NCI-H1048 (cell line): ENCODE data around the gene TRIM2.
"Not testable (repeated sequence)": the region's sequence is repeated elsewhere in the genome, so short reads cannot be mapped to it uniquely, and the experiment has no call there.

Experiments used
- DNase-seq: peaks from one replicate; lab custom pipeline; 2025; lab: John Stamatoyannopoulos, UW

The TRIM2 gene

GRCh38 chr4:153204247-153204671 lies at the start of gene TRIM2:
Gene TRIM2 (plus strand): TSS chr4:153204443. CDS start chr4:153204531, 88 bp downstream.
- peak; percentile 87 for DNase-seq

- no peak for DNase-seq
These were observed 48.6 kb upstream of the TRIM2 start for GRCh38 chr4:153155686-153156085.

- DNase-seq, result no peak
These were observed 48.0 kb upstream of the TRIM2 start for GRCh38 chr4:153156263-153156662.

DNA sequence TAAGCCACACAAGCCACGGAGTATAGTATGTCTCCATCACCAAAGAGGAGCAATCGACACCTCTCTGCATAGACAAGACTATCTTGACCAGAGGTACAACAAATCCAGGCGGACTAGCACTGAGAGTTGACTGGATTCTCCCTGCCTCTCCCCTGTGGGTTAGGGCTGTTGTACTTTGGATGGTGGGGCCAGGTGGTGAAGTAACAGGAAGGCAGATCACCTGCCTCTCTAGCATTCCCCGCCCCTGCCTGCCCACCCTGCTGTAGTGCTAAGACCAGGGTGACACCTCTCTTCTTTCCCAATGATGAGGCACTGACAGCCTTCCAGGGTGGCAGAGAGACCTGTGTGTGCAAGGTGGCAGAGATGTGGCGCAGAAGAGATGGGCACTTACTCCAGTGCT lies 47.5 kb upstream of the TRIM2 start:
- DNase-seq, result no peak

DNA sequence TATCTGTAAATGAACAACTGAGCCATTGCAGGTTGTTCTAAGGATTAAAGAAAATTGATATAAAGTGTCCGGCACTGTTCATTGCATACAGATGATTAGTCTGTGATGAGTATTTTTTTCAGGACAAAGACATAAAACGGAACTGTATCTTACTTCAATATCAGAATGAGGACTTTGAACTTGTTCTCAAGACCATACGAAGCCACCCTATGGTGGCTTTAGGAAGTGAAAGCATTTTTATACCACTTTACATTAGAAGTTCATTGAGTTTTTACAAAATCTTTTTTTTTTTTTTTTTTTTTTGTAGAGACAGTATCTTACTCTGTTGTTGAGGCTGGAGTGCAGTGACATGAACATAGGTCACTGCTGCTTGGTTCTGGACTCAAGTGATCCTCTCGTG lies 45.2 kb upstream of the TRIM2 start:
- no peak for DNase-seq

DNA sequence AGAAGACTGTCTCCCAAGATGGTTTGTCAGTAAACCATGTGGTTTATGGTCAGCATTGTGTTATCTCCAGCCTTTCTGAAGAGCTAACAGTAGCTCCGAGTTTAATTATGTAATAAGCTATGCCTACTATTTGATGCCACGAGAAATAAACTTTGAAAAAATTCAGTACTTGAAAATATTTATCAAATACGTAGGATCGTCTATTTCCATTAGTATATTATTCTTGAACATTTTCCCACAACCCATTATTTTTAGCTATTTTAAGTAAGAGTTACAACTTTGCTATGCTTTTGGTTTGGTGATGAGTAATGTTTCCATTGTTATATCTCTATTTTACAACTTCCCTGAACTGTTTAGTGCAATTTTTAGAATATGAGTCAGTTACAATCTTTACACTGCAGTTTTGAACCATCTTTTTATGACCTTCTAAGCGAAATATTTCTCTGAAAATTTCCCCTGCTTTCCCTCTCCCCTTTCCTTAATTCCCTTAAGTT lies 44.5 kb upstream of the TRIM2 start:
- no peak for DNase-seq

DNA sequence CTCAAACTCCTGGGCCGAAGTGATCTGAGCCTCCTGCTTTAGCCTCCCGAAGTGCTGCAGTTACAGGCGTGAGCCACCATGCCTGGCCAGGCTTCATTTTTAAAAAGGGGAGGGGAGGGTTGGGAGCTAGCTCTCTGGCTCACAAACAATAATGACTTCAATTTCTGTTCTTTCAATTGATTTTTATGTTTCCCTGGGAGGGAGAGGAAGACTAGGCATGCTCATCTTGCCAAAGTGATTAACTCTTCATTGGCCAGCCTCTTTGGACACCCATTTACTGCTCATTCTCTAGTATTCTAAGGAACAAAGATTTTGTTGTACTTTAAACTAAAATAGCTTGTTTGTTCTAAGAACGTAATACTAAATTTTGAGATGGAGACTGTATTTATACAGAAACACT lies 43.4 kb upstream of the TRIM2 start:
- DNase-seq, result no peak

DNA sequence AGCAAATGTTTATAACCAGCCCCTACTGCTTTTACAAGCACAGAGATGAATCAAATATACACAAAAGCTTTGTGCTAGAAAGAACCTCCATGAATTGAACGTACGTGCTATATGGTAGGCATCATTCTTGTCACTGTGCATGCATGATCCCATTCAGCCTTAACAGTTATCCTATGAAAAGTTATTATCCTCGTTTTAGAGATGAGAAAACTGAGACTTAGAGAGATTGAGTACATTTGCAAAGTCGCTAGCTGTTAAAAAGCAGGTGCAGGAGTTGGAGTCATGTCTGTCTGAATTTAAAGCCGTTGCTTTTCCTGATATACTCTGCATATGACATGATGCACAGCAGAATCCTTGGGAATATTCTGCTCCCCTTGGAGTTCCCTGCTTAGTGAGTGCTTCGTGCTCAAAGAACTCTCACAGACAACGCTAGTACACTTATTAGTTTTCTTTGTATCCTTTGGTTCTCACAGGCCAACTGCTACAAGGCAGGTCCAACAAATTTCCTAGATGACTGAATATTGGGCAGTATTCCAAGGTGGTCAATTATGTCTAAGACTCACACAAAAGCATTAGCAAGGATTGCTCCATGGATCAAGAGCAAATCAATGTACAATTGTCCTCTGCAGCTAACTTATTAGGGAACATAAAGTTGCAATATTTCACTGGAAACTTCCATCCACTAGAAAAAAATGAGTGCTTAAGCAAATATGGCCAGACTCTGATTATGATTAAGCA lies 42.8 kb upstream of the TRIM2 start:
- no peak for DNase-seq

- not testable (repeated sequence) for DNase-seq
These were observed 39.0 kb upstream of the TRIM2 start for GRCh38 chr4:153165236-153165635.

GRCh38 chr4:153166716-153167501 lies 37.3 kb upstream of the TRIM2 start:
- DNase-seq, result peak; percentile 40

- DNase-seq, result no peak
These were observed 34.5 kb upstream of the TRIM2 start for GRCh38 chr4:153169776-153170175.

DNA sequence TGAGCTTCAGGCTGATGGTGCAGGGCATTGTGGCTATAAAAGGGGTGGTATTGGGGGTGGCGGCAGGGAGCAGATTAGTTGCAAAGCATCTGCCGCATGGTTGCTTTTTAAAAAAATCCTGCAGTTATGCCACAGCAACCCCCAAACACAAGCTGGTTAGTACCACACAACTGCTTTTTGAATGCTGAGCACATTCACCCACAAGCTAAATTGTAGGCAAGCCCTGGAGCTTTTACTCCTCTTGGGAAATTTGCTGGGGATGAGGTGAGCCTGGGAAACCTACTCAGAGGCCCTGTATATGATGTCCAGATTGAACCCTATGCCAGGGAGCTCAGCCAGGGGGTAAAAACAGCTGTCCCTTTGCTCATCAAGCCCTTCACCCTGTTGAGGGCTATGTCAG lies 33.8 kb upstream of the TRIM2 start:
- no peak for DNase-seq

GRCh38 chr4:153174821-153175567 lies 29.2 kb upstream of the TRIM2 start:
- DNase-seq, result no peak

GRCh38 chr4:153176938-153177337 lies 27.3 kb upstream of the TRIM2 start:
- DNase-seq, result no peak

DNA sequence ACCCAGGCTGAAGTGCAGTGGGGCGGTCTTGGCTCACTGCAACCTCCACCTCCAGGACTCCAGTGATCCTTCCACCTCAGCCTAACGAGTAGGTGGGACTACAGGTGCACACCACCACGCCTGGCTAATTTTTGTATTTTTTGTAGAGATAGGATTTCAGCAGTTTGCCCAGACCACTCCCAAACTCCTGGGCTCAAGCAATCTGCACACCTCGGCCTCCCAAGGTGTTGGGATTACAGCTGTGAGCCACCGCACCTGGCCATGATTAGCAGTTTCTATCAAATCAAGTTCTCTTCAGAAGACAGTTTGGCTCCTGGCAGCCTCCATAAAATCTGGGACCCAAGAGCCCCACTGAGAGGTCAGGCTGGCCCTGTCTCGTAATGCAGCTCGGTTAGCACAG lies 26.4 kb upstream of the TRIM2 start:
- no peak for DNase-seq

DNA sequence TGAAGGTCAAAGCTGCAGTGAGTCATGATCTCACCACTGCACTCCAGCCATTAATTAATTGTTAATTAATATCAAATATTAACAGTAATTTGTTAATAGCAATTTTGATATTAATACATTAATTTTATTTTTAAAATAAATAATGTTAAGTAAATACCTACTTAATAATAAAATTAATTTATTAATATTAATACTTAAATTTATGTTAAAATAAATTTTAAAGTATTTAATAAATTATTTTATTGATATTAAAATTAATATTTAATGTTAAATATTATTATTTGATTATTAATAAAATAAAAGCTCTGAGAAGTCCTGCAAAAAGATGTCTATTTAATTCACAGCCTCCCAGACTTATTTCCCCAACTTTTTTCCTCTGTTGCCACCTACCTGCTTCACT lies 25.1 kb upstream of the TRIM2 start:
- DNase-seq, result no peak

DNA sequence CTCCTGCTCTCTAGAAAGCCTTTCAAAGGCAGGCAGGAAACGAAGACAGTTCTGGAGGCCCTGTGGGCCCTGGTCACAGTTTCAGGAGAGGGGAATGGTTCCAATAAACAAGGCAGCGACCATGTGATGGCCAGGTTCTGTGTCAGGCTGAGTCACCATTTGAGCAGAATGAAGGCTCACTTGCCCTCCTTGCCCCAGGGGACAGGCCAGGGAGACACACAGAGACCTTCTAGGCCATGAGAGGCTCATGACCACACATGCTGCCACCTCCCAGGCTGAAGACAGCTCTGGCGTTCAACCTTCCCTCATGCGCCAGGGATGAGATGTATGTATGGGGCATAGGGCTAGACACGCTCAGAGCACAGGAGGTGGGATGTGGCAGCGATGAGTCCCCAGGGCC lies 22.9 kb upstream of the TRIM2 start:
- no peak for DNase-seq

- DNase-seq, result no peak
These were observed 22.5 kb upstream of the TRIM2 start for GRCh38 chr4:153181700-153182099.

- no peak for DNase-seq
These were observed 21.1 kb upstream of the TRIM2 start for GRCh38 chr4:153183146-153183545.

DNA sequence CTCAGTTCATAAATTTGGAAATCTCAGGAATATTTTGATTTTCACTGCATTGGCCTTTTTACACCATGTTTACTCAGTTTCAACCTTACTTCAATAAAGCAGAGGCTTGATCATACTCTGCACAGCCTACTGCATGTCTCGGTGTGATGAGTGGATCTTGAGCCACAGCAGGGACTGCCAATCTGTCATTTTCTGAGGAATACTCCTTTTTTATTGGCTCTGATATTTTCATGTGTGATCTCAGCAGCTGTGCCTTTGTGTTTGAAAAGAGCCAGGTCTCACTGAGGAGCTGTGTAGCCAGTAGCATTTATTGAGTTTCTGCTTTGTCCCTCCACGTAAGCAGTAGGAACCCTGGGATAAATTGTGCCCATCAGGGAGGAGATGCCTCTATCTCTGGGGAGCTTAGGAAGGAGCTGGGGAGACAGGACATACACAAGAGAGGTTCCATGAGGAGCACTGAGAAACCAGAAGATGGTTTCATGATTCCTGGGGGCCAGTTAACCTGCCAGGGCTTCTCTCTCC lies 18.9 kb upstream of the TRIM2 start:
- no peak for DNase-seq

DNA sequence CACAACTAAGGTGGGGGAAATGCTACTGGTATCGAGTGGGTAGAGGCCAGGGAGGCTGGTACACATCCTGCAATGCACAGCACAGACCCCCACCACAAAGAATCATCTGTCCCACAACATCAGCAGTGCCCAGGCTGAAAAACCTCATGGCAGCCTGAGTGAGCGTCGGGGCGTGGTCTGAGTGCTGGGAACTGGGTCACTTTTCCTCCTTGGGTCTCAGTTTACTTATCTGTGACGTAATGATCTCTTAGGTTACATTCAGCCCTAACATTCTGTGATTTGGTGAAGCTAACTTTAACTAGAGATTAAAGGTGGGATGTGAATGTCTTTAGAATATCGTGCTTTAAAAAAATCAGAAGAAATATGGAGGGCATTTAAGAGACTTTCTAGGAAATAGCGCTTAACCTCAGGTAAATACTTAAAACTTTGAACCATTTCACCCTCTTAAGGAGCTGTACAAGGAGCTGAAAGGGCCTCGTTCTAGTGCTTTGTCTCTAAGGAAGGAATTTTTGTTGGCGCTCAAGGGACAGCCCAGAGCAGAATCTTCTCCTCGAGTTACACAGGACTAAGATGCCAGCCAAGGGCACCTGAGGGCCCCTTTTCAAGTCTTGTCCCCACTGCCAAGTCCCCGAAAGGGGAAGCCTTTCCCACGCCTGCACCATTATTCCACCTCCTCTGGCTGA lies 18.1 kb upstream of the TRIM2 start:
- no peak for DNase-seq
